ENCODE measurements around the gene GRIA4. TPM values are rescaled to one million over a fixed set of nuclear protein-coding genes. Genes with fewer than 3 reads are reported as not detected.

GRIA4 gene
- polyA plus RNA-seq, 1 of the 3 experiments (the other 2 are of a cell fraction): 0.02 TPM

DNA sequence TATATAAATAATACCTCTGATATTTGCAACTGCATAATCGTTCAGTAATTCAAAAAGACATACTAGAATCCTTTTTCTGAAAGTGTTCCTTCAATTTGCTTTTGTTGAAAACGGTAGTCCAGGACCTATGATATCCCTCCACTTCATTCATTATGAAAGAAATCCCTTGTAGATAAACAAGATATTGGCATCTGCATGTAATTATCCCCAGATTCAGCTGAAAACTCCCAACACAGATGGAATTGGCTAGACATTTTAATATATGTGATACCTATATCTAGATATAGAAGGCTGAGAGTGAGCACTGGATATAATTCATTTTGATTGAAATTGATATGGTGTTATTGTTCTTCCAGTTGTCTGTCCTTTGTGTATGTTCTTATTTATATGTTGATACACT is 302.8 kb downstream of the GRIA4 start:
- POLR2A ChIA-PET: no interaction called here
- Histone ChIP-seq H3K27ac (ENCODE audit: low read depth in 2 of 2, low read length in 1 of 2) (0 out of 4 replicates have a peak overlapping the region, but pooled peaks of 1 of the 2 experiments have one; percentile 22), H3K9ac (no peak overlapping the region), H3K9me3 (no peaks in the 10 kb centered on the region), H3K9me2 (no peaks in the 10 kb centered on the region), H3K36me3 (replicated peaks in 1 of 2; ENCODE audit: control insufficient read depth in 1 of 2, insufficient read depth in 2 of 2, low read length in 1 of 2) (no peaks in the 10 kb centered on the region), H3K79me2 (ENCODE audit: insufficient read depth) (no peaks in the 10 kb centered on the region), H3K27me3 (ENCODE audit: insufficient read depth) (no peaks in the 10 kb centered on the region), H3F3A (replicated peaks; ENCODE audit: insufficient read depth) (no peaks in the 10 kb centered on the region), H3K4me1 (ENCODE audit: control insufficient read depth in 1 of 2, insufficient read depth in 2 of 2, low read depth in 1 of 2, low read length in 1 of 2) (no peaks in the 10 kb centered on the region; a peak in 2 of 4 replicates), H3K4me3 (ENCODE audit: low read depth in 2 of 2, low read length in 1 of 2) (no peak overlapping the region), H4K20me1 (ENCODE audit: insufficient read depth) (no peaks in the 10 kb centered on the region), H3K4me2 (no peak overlapping the region), H2AFZ (ENCODE audit: low read depth) (no peak overlapping the region)
- TF ChIP-seq EZH2phosphoT487 (IDR thresholded peaks at IDR 0.05; ENCODE audit: borderline replicate concordance, low read depth) (no peak), TAF1 (IDR thresholded peaks at IDR 0.05; ENCODE audit: borderline replicate concordance, low read depth, low read length) (no peak), POLR2AphosphoS5 (IDR thresholded peaks at IDR 0.05; ENCODE audit: low read depth, low read length) (no peak), SIN3A (IDR thresholded peaks at IDR 0.05; ENCODE audit: borderline replicate concordance, low read depth, low read length) (no peak), SMC3 (IDR thresholded peaks at IDR 0.05; ENCODE audit: low read depth, low read length) (no peak), EP300 (IDR thresholded peaks at IDR 0.05; ENCODE audit: borderline replicate concordance in 1 of 2, low read depth in 1 of 2, low read length in 1 of 2) (peak in 1 of 2 experiments; percentile 37; a peak in 1 of 4 replicates), RCOR1 (IDR thresholded peaks at IDR 0.05; ENCODE audit: low read length) (peak; percentile 58; the same call in 1 of the 2 replicates), ELF1 (IDR thresholded peaks at IDR 0.05) (no peak), FOXM1 (IDR thresholded peaks at IDR 0.05; ENCODE audit: low read depth) (no peak), TCF12 (IDR thresholded peaks at IDR 0.05) (0 out of 2 replicates have a peak, but pooled peaks have one; percentile 15), RXRA (IDR thresholded peaks at IDR 0.05; ENCODE audit: borderline replicate concordance, low read depth) (no peak), FOSL2 (IDR thresholded peaks at IDR 0.05; ENCODE audit: borderline replicate concordance, low read depth) (no peak), CHD2 (IDR thresholded peaks at IDR 0.05; ENCODE audit: low read length, partially characterized antibody) (no peak), MEF2A (IDR thresholded peaks at IDR 0.05; ENCODE audit: borderline replicate concordance, low read depth) (no peak), FOXJ3 (CRISPR knock-in tag; IDR thresholded peaks at IDR 0.05) (no peak), GATA2 (CRISPR knock-in tag; IDR thresholded peaks at IDR 0.05) (peak; percentile 69; the same call in 1 of the 2 replicates), MXI1 (IDR thresholded peaks at IDR 0.05; ENCODE audit: low read depth, low read length) (no peak), TEAD4 (IDR thresholded peaks at IDR 0.05; ENCODE audit: borderline replicate concordance, insufficient read depth) (no peak), NFIC (IDR thresholded peaks at IDR 0.05; ENCODE audit: borderline replicate concordance) (no peak)
- TF ChIP-seq, protein P1, sequence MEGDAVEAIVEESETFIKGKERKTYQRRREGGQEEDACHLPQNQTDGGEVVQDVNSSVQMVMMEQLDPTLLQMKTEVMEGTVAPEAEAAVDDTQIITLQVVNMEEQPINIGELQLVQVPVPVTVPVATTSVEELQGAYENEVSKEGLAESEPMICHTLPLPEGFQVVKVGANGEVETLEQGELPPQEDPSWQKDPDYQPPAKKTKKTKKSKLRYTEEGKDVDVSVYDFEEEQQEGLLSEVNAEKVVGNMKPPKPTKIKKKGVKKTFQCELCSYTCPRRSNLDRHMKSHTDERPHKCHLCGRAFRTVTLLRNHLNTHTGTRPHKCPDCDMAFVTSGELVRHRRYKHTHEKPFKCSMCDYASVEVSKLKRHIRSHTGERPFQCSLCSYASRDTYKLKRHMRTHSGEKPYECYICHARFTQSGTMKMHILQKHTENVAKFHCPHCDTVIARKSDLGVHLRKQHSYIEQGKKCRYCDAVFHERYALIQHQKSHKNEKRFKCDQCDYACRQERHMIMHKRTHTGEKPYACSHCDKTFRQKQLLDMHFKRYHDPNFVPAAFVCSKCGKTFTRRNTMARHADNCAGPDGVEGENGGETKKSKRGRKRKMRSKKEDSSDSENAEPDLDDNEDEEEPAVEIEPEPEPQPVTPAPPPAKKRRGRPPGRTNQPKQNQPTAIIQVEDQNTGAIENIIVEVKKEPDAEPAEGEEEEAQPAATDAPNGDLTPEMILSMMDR (IDR thresholded peaks at IDR 0.05): no peak
- TF ChIP-seq, protein P2, sequence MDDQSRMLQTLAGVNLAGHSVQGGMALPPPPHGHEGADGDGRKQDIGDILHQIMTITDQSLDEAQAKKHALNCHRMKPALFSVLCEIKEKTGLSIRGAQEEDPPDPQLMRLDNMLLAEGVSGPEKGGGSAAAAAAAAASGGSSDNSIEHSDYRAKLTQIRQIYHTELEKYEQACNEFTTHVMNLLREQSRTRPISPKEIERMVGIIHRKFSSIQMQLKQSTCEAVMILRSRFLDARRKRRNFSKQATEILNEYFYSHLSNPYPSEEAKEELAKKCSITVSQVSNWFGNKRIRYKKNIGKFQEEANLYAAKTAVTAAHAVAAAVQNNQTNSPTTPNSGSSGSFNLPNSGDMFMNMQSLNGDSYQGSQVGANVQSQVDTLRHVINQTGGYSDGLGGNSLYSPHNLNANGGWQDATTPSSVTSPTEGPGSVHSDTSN (IDR thresholded peaks at IDR 0.05): no peak
- TF ChIP-seq, protein P3, sequence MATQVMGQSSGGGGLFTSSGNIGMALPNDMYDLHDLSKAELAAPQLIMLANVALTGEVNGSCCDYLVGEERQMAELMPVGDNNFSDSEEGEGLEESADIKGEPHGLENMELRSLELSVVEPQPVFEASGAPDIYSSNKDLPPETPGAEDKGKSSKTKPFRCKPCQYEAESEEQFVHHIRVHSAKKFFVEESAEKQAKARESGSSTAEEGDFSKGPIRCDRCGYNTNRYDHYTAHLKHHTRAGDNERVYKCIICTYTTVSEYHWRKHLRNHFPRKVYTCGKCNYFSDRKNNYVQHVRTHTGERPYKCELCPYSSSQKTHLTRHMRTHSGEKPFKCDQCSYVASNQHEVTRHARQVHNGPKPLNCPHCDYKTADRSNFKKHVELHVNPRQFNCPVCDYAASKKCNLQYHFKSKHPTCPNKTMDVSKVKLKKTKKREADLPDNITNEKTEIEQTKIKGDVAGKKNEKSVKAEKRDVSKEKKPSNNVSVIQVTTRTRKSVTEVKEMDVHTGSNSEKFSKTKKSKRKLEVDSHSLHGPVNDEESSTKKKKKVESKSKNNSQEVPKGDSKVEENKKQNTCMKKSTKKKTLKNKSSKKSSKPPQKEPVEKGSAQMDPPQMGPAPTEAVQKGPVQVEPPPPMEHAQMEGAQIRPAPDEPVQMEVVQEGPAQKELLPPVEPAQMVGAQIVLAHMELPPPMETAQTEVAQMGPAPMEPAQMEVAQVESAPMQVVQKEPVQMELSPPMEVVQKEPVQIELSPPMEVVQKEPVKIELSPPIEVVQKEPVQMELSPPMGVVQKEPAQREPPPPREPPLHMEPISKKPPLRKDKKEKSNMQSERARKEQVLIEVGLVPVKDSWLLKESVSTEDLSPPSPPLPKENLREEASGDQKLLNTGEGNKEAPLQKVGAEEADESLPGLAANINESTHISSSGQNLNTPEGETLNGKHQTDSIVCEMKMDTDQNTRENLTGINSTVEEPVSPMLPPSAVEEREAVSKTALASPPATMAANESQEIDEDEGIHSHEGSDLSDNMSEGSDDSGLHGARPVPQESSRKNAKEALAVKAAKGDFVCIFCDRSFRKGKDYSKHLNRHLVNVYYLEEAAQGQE (IDR thresholded peaks at IDR 0.05; ENCODE audit: low read depth, low read length): no peak
- TF ChIP-seq, protein P4, sequence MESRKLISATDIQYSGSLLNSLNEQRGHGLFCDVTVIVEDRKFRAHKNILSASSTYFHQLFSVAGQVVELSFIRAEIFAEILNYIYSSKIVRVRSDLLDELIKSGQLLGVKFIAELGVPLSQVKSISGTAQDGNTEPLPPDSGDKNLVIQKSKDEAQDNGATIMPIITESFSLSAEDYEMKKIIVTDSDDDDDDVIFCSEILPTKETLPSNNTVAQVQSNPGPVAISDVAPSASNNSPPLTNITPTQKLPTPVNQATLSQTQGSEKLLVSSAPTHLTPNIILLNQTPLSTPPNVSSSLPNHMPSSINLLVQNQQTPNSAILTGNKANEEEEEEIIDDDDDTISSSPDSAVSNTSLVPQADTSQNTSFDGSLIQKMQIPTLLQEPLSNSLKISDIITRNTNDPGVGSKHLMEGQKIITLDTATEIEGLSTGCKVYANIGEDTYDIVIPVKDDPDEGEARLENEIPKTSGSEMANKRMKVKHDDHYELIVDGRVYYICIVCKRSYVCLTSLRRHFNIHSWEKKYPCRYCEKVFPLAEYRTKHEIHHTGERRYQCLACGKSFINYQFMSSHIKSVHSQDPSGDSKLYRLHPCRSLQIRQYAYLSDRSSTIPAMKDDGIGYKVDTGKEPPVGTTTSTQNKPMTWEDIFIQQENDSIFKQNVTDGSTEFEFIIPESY (IDR thresholded peaks at IDR 0.05; ENCODE audit: borderline replicate concordance, low read depth): no peak
- TF ChIP-seq, protein P5, sequence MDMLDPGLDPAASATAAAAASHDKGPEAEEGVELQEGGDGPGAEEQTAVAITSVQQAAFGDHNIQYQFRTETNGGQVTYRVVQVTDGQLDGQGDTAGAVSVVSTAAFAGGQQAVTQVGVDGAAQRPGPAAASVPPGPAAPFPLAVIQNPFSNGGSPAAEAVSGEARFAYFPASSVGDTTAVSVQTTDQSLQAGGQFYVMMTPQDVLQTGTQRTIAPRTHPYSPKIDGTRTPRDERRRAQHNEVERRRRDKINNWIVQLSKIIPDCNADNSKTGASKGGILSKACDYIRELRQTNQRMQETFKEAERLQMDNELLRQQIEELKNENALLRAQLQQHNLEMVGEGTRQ (IDR thresholded peaks at IDR 0.05; ENCODE audit: borderline replicate concordance, low read depth, low read length): no peak
- CTCF ChIA-PET: no interaction called here
- DNase-seq: peak; percentile 24
- 23% methylated on average over 2 of the region's 2 CpGs for WGBS (ENCODE audit: low lambda C conversion rate)

Measured in SK-N-SH (cell line).